Trophoblast cell (in vitro differentiated cells and primary cell): ENCODE measurements around the gene TAF1B.

Source experiments
- DNase-seq, 2 donors: peaks; one replicate each; pipeline ENCODE4 v3.0.0-alpha.2; 2016
- H2AFZ ChIP-seq: 2 replicates; pipeline ENCODE4 v1.6.1; 2013; ENCODE audit warnings: low read length, moderate library complexity, mild to moderate bottlenecking; ENCODE audit not compliant: insufficient read depth, poor library complexity
- H2AK5ac ChIP-seq: 2 replicates; pipeline ENCODE4 v1.6.1; 2013; ENCODE audit warnings: mild to moderate bottlenecking, low read length
- H2BK120ac ChIP-seq: 2 replicates; pipeline ENCODE4 v1.6.1; 2013; ENCODE audit warnings: low read length, mild to moderate bottlenecking, moderate library complexity; ENCODE audit not compliant: insufficient read depth, poor library complexity
- H2BK12ac ChIP-seq: 2 replicates; pipeline ENCODE4 v1.6.1; 2013; ENCODE audit warnings: mild to moderate bottlenecking, low read length, moderate library complexity
- H2BK5ac ChIP-seq: 2 replicates; pipeline ENCODE4 v1.6.1; 2013; ENCODE audit warnings: low read length, low read depth, moderate library complexity, mild to moderate bottlenecking; ENCODE audit not compliant: poor library complexity
- H3K14ac ChIP-seq: 2 replicates; pipeline ENCODE4 v1.6.1; 2013; ENCODE audit warnings: mild to moderate bottlenecking, low read length
- H3K18ac ChIP-seq: 2 replicates; pipeline ENCODE4 v1.6.1; 2013; ENCODE audit warnings: mild to moderate bottlenecking, low read length
- H3K23ac ChIP-seq: 2 replicates; pipeline ENCODE4 v1.6.1; 2013; ENCODE audit warnings: low read length
- H3K27ac ChIP-seq: 2 replicates; pipeline ENCODE4 v1.5.1; 2013; ENCODE audit warnings: low read depth, mild to moderate bottlenecking, inconsistent platforms, low read length, moderate library complexity
- H3K27me3 ChIP-seq: 2 replicates; pipeline ENCODE4 v1.6.1; 2013; ENCODE audit warnings: inconsistent platforms, mild to moderate bottlenecking, low read length, moderate library complexity; ENCODE audit not compliant: insufficient read depth
- H3K36me3 ChIP-seq, 2 experiments: 1 replicate in 1 of 2; 2 replicates in 1 of 2; pipeline ENCODE4 v1.6.1; 2013; ENCODE audit warnings: low read length in 2 of 2, mild to moderate bottlenecking in 2 of 2, moderate library complexity in 1 of 2; ENCODE audit not compliant: insufficient read depth in 2 of 2, control insufficient read depth in 1 of 2
- H3K4ac ChIP-seq: 2 replicates; pipeline ENCODE4 v1.6.1; 2013; ENCODE audit warnings: low read depth, mild to moderate bottlenecking, low read length, moderate library complexity
- H3K4me1 ChIP-seq, 2 experiments: 1 replicate in 1 of 2; 2 replicates in 1 of 2; pipeline ENCODE4 v1.6.1; 2013; ENCODE audit warnings: low read length in 2 of 2, mild to moderate bottlenecking in 2 of 2, moderate library complexity in 1 of 2; ENCODE audit not compliant: insufficient read depth in 2 of 2, control insufficient read depth in 1 of 2
- H3K4me2 ChIP-seq: 2 replicates; pipeline ENCODE4 v1.6.1; 2013; ENCODE audit warnings: inconsistent platforms, mild to moderate bottlenecking, low read length, moderate library complexity
- H3K4me3 ChIP-seq: 2 replicates; pipeline ENCODE4 v1.5.1; 2013; ENCODE audit warnings: mild to moderate bottlenecking, low read depth, low read length, inconsistent platforms
- H3K79me1 ChIP-seq: one replicate; pipeline ENCODE4 v1.6.1; 2013; ENCODE audit warnings: low read length
- H3K79me2 ChIP-seq: 2 replicates; pipeline ENCODE4 v1.6.1; 2013; ENCODE audit warnings: low read length, mild to moderate bottlenecking; ENCODE audit not compliant: control insufficient read depth, insufficient read depth, poor library complexity
- H3K9ac ChIP-seq: 2 replicates; pipeline ENCODE4 v1.6.1; 2013; ENCODE audit warnings: mild to moderate bottlenecking, low read length
- H3K9me3 ChIP-seq: 2 replicates; pipeline ENCODE4 v1.6.1; 2013; ENCODE audit warnings: low read depth, mild to moderate bottlenecking, control low read depth, inconsistent platforms, low read length; ENCODE audit not compliant: insufficient read depth
- H4K12ac ChIP-seq: 2 replicates; pipeline ENCODE4 v1.6.1; 2013; ENCODE audit warnings: low read depth, mild to moderate bottlenecking, low read length, moderate library complexity
- H4K8ac ChIP-seq: 2 replicates; pipeline ENCODE4 v1.6.1; 2013; ENCODE audit warnings: low read depth, mild to moderate bottlenecking, low read length, moderate library complexity
- H4K91ac ChIP-seq: one replicate; pipeline ENCODE4 v1.6.1; 2013; ENCODE audit warnings: low read depth, mild to moderate bottlenecking, low read length, moderate library complexity
- WGBS: extraction: QIAGEN DNeasy Blood & Tissue Kit; methylation state at CpG from one replicate; pipeline ENCODE4 v1.1.7; 2013; ENCODE audit warnings: missing lambda C conversion rate; ENCODE audit not compliant: insufficient read length, insufficient coverage; ENCODE audit errors: extremely low coverage; 5-methylcytosine and 5-hydroxymethylcytosine counted together

Gene TAF1B

GRCh38 chr2:9889812-9890261, 46.6 kb downstream of the TAF1B start:
- no peak overlapping the region for H2AFZ ChIP-seq
- H3K79me1 ChIP-seq = no peaks in the 10 kb centered on the region
- no peak overlapping the region for H3K18ac ChIP-seq
- H4K8ac ChIP-seq = no peak overlapping the region
- no peak overlapping the region for H3K9ac ChIP-seq
- no peak overlapping the region for H3K4me3 ChIP-seq
- no peaks in the 10 kb centered on the region for H3K9me3 ChIP-seq
- no peak overlapping the region for H2BK120ac ChIP-seq
- H3K23ac ChIP-seq = no peak overlapping the region
- H2BK12ac ChIP-seq = no peak overlapping the region
- no peaks in the 10 kb centered on the region for H3K79me2 ChIP-seq
- no peak overlapping the region for H3K4me2 ChIP-seq
- H3K27me3 ChIP-seq = no peaks in the 10 kb centered on the region
- DNase-seq = no peak
- WGBS = no CpG with 5 or more reads among the region's 3 CpGs
- no peak overlapping the region for H4K91ac ChIP-seq
- H2AK5ac ChIP-seq = no peak overlapping the region
- H3K27ac ChIP-seq = peak overlapping the region; percentile 61
- no peak overlapping the region for H3K4ac ChIP-seq
- H3K4me1 ChIP-seq = no peaks in the 10 kb centered on the region
- H4K12ac ChIP-seq = no peak overlapping the region
- H3K36me3 ChIP-seq = peaks cover 0 to 4% of the 10 kb centered on the region in 2 experiments
- no peak overlapping the region for H2BK5ac ChIP-seq
- no peak overlapping the region for H3K14ac ChIP-seq

- no peak overlapping the region for H3K27ac ChIP-seq
- DNase-seq = peak; percentile 70 to 91
- H3K79me2 ChIP-seq = no peaks in the 10 kb centered on the region
- H4K8ac ChIP-seq = no peak overlapping the region
- no peak overlapping the region for H3K18ac ChIP-seq
- H3K4ac ChIP-seq = no peak overlapping the region
- H3K27me3 ChIP-seq = no peaks in the 10 kb centered on the region
- no peak overlapping the region for H3K4me2 ChIP-seq
- no peak overlapping the region for H3K14ac ChIP-seq
- H3K79me1 ChIP-seq = peaks cover 5% of the 10 kb centered on the region
- no peak overlapping the region for H3K23ac ChIP-seq
- H3K4me3 ChIP-seq = no peak overlapping the region
- no peak overlapping the region for H4K12ac ChIP-seq
- H2BK12ac ChIP-seq = no peak overlapping the region
- WGBS = no CpG with 5 or more reads among the region's 4 CpGs
- no peak overlapping the region for H2AK5ac ChIP-seq
- H3K9me3 ChIP-seq = no peaks in the 10 kb centered on the region
- H2BK120ac ChIP-seq = no peak overlapping the region
- H3K4me1 ChIP-seq = peaks cover 2 to 3% of the 10 kb centered on the region in 2 experiments
- no peak overlapping the region for H2BK5ac ChIP-seq
- no peaks in the 10 kb centered on the region for H3K36me3 ChIP-seq
- no peak overlapping the region for H3K9ac ChIP-seq
- no peak overlapping the region for H4K91ac ChIP-seq
- no peak overlapping the region for H2AFZ ChIP-seq
These were observed 49.0 kb downstream of the TAF1B start for GRCh38 chr2:9892236-9892635.

- Histone ChIP-seq H3K79me2 (no peaks in the 10 kb centered on the region), H2AFZ (no peak overlapping the region), H3K36me3 (peaks cover 0 to 1% of the 10 kb centered on the region in 2 experiments), H3K14ac (no peak overlapping the region), H3K79me1 (peaks cover 5% of the 10 kb centered on the region), H3K4me2 (no peak overlapping the region), H3K27me3 (no peaks in the 10 kb centered on the region), H2BK5ac (no peak overlapping the region), H3K4me3 (no peak overlapping the region), H4K8ac (no peak overlapping the region), H3K9me3 (no peaks in the 10 kb centered on the region), H4K91ac (no peak overlapping the region), H3K9ac (no peak overlapping the region), H3K27ac (peak overlapping the region; percentile 67), H3K4me1 (peaks cover 3 to 5% of the 10 kb centered on the region in 2 experiments), H4K12ac (no peak overlapping the region), H2AK5ac (no peak overlapping the region), H3K4ac (no peak overlapping the region), H3K23ac (no peak overlapping the region), H3K18ac (no peak overlapping the region), H2BK12ac (no peak overlapping the region), H2BK120ac (no peak overlapping the region)
- no CpG with 5 or more reads among the region's 7 CpGs for WGBS
- peak; percentile 56 to 76 for DNase-seq
These were observed 52.7 kb downstream of the TAF1B start for GRCh38 chr2:9895669-9896590.

- WGBS = no CpG with 5 or more reads among the region's 3 CpGs
These were observed 54.1 kb downstream of the TAF1B start for GRCh38 chr2:9897331-9897737.

More at GRCh38 chr2:9897331-9897737, 54.1 kb downstream of the TAF1B start:
- Histone ChIP-seq H3K4ac (no peak overlapping the region), H3K4me1 (peaks cover 3 to 5% of the 10 kb centered on the region in 2 experiments), H3K4me3 (no peak overlapping the region), H3K9ac (no peak overlapping the region), H3K23ac (no peak overlapping the region), H3K79me1 (peaks cover 5% of the 10 kb centered on the region), H3K79me2 (no peaks in the 10 kb centered on the region), H3K9me3 (no peaks in the 10 kb centered on the region), H3K36me3 (peaks cover 1% of the 10 kb centered on the region in 2 experiments), H3K18ac (no peak overlapping the region), H2BK12ac (no peak overlapping the region), H2AFZ (no peak overlapping the region), H3K14ac (no peak overlapping the region), H4K8ac (no peak overlapping the region), H2BK120ac (no peak overlapping the region), H4K91ac (no peak overlapping the region), H3K27me3 (no peaks in the 10 kb centered on the region), H4K12ac (no peak overlapping the region), H2BK5ac (no peak overlapping the region), H3K4me2 (peak overlapping the region; percentile 30), H2AK5ac (no peak overlapping the region), H3K27ac (peak overlapping the region; percentile 61)
- DNase-seq = peak; percentile 97 to 99
